SK-N-SH (cell line): ENCODE measurements around the gene NIT1.

Experiments
- CTCF ChIP-seq: fragments of 200-600 bp; sonication (generic); IDR thresholded peaks from 2 replicates; pipeline ENCODE4 v1.6.1; 2017; ENCODE audit warnings: antibody characterized with exemption, mild to moderate bottlenecking, moderate library complexity
- GABPA ChIP-seq: IDR thresholded peaks from 2 replicates; pipeline ENCODE4 v1.4.0; 2012; ENCODE audit warnings: low read depth, mild to moderate bottlenecking
- PBX3 ChIP-seq: IDR thresholded peaks from 2 replicates; pipeline ENCODE4; 2012
- RAD21 ChIP-seq: IDR thresholded peaks from 2 replicates; pipeline ENCODE4 v1.6.1; 2012; ENCODE audit warnings: mild to moderate bottlenecking, low read length
- REST ChIP-seq: IDR thresholded peaks from 2 replicates; pipeline ENCODE4 v1.6.1; 2012; ENCODE audit warnings: mild to moderate bottlenecking, low read depth, low read length, moderate library complexity
- SMC3 ChIP-seq: IDR thresholded peaks from 2 replicates; pipeline ENCODE4 v1.6.1; 2012; ENCODE audit warnings: low read depth, low read length, improper control_type of control experiment
- TF ChIP-seq, protein P1 (sequence below): IDR thresholded peaks from 2 replicates; pipeline ENCODE4 v1.4.0; 2012; ENCODE audit warnings: low read depth

- TF ChIP-seq CTCF, result no peak
- no peak for TF ChIP-seq RAD21
- TF ChIP-seq, protein P1, sequence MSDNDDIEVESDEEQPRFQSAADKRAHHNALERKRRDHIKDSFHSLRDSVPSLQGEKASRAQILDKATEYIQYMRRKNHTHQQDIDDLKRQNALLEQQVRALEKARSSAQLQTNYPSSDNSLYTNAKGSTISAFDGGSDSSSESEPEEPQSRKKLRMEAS, result no peak
- no peak for TF ChIP-seq PBX3
- TF ChIP-seq GABPA, result no peak
- TF ChIP-seq SMC3, result no peak
- no peak for TF ChIP-seq REST
Measured at GRCh38 chr1:161096015-161096414, 21.9 kb upstream of the NIT1 start.
